Muscle layer of duodenum (tissue), 2 donors: ENCODE results near the gene SEPTIN3.

Experiments
- H3K27ac ChIP-seq: one replicate; pipeline ENCODE4 v1.7.0; 2013; ENCODE audit warnings: mild to moderate bottlenecking, low read length
- H3K27me3 ChIP-seq: one replicate; pipeline ENCODE4 v1.7.0; 2013; ENCODE audit warnings: low read depth, mild to moderate bottlenecking, control low read depth, low read length
- H3K36me3 ChIP-seq, 2 donors: one replicate each; pipeline ENCODE4 v1.7.0; 2013; ENCODE audit warnings: low read length in 2 of 2, control low read depth in 1 of 2, mild to moderate bottlenecking in 1 of 2; ENCODE audit not compliant: insufficient read depth in 2 of 2, control insufficient read depth in 1 of 2
- H3K4me1 ChIP-seq, 2 donors: one replicate each; pipeline ENCODE4 v1.7.0; 2013; ENCODE audit warnings: low read length in 2 of 2, mild to moderate bottlenecking in 2 of 2, control low read depth in 1 of 2, moderate library complexity in 1 of 2; ENCODE audit not compliant: insufficient read depth in 2 of 2, control insufficient read depth in 1 of 2
- H3K4me3 ChIP-seq, 2 donors: one replicate each; pipeline ENCODE4 v1.7.0; 2013; ENCODE audit warnings: low read length in 2 of 2, low read depth in 1 of 2, mild to moderate bottlenecking in 1 of 2
- H3K9me3 ChIP-seq, 2 donors: one replicate each; pipeline ENCODE4 v1.7.0; 2013; ENCODE audit warnings: low read length in 2 of 2, control low read depth in 1 of 2, mild to moderate bottlenecking in 1 of 2; ENCODE audit not compliant: control insufficient read depth in 1 of 2
- donor health status: healthy.

The SEPTIN3 gene

DNA sequence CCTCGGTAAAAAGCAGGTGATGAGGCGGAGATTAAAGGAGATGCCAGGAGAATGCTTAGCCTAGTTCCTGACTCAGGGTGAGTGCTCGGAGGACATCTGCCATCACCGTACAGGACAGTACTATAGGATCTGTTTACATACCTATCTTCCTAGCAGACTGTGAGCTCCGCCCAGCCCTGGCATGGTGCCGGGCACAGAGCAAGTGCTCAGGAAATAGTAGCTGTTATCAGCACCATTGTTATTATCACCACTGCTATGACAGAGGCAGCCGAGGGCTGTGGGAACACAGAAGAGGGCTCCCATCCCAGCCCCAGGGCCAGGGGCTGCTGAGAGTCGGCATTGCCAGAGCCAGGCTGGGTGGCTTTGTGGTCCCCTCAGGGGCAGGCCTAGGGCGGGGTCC, 642 bp upstream of the SEPTIN3 start:
- Histone ChIP-seq H3K4me3 (no peak overlapping the region), H3K4me1 (no peaks in the 10 kb centered on the region), H3K9me3 (no peaks in the 10 kb centered on the region), H3K27ac (no peak overlapping the region), H3K36me3 (no peaks in the 10 kb centered on the region), H3K27me3 (no peaks in the 10 kb centered on the region)

DNA sequence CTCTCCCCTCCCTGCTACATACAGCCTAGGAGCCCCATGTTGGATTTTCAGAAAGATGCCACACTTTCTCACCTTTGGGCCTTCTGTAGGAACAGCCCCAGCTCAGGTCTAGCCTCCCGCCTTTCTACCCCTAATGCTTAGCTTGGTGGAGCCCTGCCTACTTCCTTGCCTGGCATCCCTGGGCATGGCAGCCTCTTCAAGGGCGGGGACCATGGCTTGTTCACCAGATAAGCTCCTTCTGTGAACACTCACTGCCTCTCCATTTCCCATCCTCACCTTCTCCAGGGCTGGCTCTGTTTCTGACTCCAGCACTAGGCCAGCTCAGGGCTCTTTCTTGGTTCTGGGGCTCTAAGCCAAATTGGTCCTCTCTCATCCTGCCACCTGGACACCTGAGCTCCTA, 1.4 kb downstream of the SEPTIN3 start:
- H3K4me3 ChIP-seq, result no peak overlapping the region
- no peaks in the 10 kb centered on the region for H3K9me3 ChIP-seq
- no peaks in the 10 kb centered on the region for H3K27me3 ChIP-seq
- H3K4me1 ChIP-seq, result no peaks in the 10 kb centered on the region
- no peaks in the 10 kb centered on the region for H3K36me3 ChIP-seq
- no peak overlapping the region for H3K27ac ChIP-seq

DNA sequence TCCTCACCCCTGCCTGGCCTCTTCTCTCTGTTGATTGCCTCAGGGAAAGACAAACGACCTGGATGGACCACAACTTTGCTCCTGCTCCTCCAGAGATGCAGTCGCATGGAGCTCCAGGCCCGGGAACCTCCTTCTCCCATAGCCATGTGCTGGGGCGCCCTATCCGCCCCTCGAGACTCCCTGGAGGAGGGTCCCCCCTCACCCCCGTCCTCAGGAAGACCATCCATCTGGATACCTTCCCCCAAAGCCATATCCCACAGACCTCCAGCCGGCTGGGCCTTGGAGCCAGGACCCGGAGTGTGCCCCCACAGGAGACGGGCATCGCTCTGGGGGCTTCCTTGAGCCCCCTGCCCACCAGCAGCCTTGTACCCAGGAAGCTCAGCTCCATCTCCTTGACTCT, 2.2 kb downstream of the SEPTIN3 start:
- no peaks in the 10 kb centered on the region for H3K9me3 ChIP-seq
- H3K36me3 ChIP-seq, result no peaks in the 10 kb centered on the region
- peaks cover 0 to 3% of the 10 kb centered on the region in 2 donors for H3K4me1 ChIP-seq
- no peak overlapping the region for H3K4me3 ChIP-seq
- peaks cover 6% of the 10 kb centered on the region for H3K27me3 ChIP-seq
- H3K27ac ChIP-seq, result no peak overlapping the region

DNA sequence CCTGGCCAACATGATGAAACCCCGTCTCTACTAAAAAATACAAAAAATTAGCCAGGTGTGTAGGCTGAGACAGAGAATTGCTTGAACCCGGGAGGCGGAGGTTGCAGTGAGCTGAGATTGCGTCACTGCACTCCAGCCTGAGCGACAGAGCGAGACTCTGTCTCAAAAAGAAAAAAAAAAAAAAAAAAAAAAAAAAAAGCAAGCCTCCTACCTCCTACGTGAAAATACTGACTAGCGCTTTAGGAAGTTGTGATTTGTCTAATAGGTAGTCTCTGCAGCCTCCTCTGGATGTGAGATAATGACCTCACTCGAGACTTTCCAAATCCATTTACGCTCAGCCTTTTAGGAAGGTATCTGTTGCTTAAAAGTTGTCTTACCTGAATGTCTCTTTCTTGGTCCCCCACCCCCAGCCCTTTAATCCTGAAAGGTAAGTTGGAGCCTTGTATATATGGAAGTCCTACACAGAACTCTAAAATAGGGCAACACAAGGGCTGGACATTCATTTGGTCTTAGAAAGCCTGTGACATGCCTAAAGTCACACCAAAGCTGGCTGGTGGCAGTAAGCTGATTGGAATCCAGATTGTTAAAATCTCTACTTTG, 5.5 kb downstream of the SEPTIN3 start:
- peaks cover 10% of the 10 kb centered on the region for H3K27me3 ChIP-seq
- peaks cover 0 to 10% of the 10 kb centered on the region in 2 donors for H3K4me1 ChIP-seq
- H3K4me3 ChIP-seq, result no peak overlapping the region
- no peaks in the 10 kb centered on the region for H3K36me3 ChIP-seq
- no peaks in the 10 kb centered on the region for H3K9me3 ChIP-seq
- no peak overlapping the region for H3K27ac ChIP-seq

DNA sequence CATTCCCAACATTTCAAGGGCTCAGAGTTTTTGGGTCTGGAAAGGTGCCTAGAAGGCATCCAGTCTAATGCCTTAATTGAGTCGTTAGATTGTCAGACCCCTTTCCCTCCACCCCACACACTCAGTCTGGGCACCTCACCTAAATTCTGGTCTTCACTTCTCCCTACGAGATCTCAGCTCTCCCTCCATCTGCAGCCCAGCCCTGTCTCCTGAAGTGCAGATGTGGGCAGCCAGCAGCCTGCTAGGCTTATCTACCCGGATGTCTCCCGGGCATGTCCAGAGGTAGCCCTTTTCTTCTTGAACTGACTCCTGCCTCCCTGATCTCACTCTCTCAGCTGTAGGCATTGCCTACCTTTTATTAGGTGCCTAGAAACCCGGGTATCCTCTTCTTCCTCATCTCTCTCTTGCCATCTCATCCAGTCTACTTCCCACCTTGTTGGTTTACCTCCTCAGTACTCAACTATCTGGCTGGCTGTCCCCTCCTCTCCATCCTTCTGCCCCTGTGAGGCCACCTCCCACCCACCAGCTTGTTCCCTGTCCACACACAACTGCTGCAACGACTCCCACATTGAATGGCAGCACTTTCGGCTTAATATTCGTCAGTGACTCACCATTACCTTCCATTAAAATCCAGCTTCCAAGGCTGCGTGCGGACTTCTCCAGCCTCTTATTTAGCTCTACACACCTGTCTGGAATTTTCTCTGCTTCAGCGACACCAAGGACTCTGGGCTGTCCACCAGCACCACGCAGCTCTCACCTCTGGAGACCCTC, 6.2 kb downstream of the SEPTIN3 start:
- Histone ChIP-seq H3K27ac (no peak overlapping the region), H3K4me1 (peaks cover 0 to 10% of the 10 kb centered on the region in 2 donors), H3K9me3 (no peaks in the 10 kb centered on the region), H3K27me3 (peaks cover 10% of the 10 kb centered on the region), H3K36me3 (no peaks in the 10 kb centered on the region), H3K4me3 (no peak overlapping the region)

DNA sequence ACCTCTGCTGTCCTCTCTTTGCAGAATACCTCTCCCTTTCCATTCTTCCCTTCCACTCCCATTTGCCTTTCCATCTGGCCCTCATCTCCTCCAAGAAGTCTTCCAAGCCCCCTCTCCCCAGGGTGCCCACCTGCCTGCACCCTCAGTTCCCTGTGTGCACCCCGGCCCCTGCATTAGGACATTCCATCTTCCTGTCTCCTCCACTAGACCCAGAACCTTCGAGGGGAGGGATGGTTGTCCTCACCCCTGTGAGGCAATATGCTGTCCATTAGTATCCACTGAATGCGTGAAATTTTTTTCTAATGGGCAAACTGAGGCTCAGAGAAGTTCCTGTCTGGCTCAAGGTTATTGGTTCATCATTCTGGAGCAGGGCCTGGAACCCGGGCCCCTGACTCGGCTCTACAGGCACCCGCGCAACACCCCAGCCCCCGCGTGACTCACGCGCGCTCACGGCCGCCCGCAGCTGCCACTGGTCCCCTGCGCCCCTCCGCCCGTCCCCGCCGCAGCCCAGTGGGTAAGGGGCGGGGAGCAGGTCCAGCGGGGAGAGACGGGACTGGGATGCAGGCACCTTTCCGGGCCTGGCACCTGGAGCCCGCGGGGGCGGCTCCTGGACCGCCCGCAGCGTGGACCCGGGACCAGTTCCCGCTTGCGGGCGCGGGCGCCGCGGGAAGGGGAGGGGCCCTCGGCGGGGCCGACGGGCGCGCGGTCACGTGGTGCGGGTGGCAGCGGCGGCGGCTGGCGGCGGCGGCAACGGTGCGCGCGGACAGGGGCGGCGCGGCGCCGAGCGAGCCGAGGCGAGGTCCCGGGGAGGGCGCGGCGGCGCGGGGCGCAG, 7.0 kb downstream of the SEPTIN3 start:
- Histone ChIP-seq H3K9me3 (no peaks in the 10 kb centered on the region), H3K27ac (no peak overlapping the region), H3K4me3 (peak overlapping the region in 1 of 2 donors; percentile 65), H3K4me1 (peaks cover 0 to 10% of the 10 kb centered on the region in 2 donors), H3K36me3 (no peaks in the 10 kb centered on the region), H3K27me3 (peaks cover 10% of the 10 kb centered on the region)

DNA sequence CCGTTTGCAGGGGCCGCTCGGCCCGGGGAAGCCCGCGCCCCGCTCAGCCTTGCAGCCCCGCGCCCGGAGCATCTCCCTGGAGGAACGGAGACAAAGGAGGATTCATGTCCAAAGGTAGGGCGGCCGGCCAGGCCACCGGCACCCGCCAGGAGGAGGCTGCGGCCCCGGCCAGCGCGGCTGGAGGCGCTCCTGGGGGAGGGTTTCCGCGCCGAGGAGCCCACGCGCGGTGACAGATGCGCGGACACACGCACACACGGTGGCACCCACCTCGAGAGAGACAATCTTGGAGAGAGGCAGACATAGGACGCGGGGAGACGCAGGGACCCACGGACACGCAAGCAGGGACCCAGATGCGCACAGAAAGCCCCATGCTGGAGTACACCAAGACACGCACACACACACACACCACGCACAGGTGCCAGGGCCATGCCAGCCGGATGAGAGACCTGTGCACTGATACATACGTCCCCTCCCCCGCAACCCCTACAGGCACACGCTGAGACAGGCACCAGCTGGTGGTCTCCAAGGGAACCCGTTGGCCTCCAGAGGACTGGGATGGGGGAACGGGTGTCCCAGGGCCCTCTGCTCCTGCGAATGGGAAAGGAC, 7.8 kb downstream of the SEPTIN3 start:
- Histone ChIP-seq H3K9me3 (no peaks in the 10 kb centered on the region), H3K4me3 (peak overlapping the region; percentile 11 to 61), H3K27me3 (peaks cover 10% of the 10 kb centered on the region), H3K4me1 (peaks cover 0 to 10% of the 10 kb centered on the region in 2 donors), H3K36me3 (no peaks in the 10 kb centered on the region), H3K27ac (no peak overlapping the region)

DNA sequence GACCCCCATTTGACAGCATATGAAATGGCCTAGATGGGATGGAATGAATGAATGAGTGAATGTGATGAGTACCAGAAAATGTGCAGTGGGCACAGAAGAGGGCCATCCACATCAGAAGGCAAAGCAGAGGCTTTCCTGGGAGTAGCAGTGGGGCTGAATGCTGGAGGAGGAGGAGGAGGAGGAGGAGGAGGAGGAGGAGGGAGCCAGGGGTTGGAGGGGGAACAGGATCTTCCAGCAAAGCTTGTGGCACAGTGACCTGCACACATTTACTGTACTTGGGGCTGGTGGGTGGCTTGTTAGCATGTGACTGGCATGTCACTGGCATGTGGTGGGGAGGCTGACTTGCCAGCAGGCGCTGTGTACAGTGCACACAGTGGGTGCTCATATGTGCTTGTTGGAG, 9.5 kb downstream of the SEPTIN3 start:
- H3K36me3 ChIP-seq, result no peaks in the 10 kb centered on the region
- no peak overlapping the region for H3K4me3 ChIP-seq
- no peaks in the 10 kb centered on the region for H3K9me3 ChIP-seq
- peaks cover 0 to 10% of the 10 kb centered on the region in 2 donors for H3K4me1 ChIP-seq
- H3K27ac ChIP-seq, result no peak overlapping the region
- H3K27me3 ChIP-seq, result peaks cover 10% of the 10 kb centered on the region

DNA sequence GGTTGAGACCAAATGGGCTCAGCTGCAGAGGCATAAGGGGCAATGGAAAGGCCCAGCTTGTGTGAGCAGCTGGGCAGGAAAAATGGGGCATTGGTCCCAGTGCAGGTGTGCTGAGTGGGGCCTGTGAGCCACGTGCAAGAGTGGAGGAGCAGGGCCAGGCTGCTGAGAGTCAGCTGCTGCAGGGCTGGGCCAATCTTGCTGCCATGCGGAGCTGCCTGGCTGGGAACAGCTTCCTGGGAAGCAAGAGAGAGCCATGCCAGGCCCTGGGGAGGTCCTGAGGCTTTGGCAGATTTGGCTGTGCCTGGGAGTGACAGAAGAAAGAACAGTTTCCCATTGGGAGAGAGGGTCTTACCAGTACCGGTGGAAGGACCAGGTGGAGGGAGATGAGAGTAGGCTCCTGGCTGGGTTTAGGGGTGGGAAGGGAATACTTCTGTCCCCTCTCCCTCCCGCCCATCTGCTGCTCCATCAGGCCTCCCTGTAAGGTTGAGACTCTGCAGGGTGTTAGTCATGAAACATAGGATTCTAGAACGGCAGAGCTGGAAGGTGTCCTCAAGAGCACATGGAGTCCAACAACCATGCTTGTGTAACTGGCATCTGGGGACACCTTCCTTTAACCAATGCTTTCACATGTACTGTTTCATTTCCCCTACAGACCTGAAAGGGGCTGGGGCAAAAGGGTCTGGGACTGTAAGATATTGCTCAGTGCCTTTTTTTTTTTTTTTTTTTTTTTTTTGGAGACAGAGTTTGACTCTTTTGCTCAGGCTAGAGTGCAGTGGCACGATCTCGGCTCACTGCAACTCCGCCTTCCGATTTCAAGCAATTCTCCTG, 10.4 kb downstream of the SEPTIN3 start:
- no peak overlapping the region for H3K4me3 ChIP-seq
- no peaks in the 10 kb centered on the region for H3K36me3 ChIP-seq
- peaks cover 0 to 10% of the 10 kb centered on the region in 2 donors for H3K4me1 ChIP-seq
- H3K27me3 ChIP-seq, result peaks cover 10% of the 10 kb centered on the region
- no peaks in the 10 kb centered on the region for H3K9me3 ChIP-seq
- H3K27ac ChIP-seq, result no peak overlapping the region

DNA sequence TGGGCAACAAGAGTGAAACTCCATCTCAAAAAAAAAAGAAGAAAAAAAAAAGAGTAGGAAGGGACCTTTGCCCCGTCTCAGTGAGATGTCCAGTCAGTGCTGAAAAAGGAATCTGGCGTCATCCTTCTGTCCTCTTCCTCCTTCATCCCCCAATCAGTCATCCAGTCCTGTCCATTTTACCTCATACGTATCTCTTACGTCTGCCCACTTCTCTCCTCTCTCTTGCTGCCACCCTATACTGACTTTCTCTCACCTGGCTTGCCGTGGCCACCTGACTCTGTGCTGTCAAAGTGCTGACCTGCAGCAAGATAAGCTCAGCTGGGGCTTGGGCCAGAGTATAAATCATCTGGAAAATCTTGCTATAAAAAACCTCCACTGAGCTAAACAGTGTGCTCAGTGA, 13.6 kb downstream of the SEPTIN3 start:
- no peak overlapping the region for H3K27ac ChIP-seq
- no peaks in the 10 kb centered on the region for H3K9me3 ChIP-seq
- no peaks in the 10 kb centered on the region for H3K27me3 ChIP-seq
- no peaks in the 10 kb centered on the region for H3K4me1 ChIP-seq
- no peaks in the 10 kb centered on the region for H3K36me3 ChIP-seq
- H3K4me3 ChIP-seq, result no peak overlapping the region
